HEK293 (cell line): ENCODE data around the gene HIRA.

Source experiments
- CTCF ChIA-PET: fragments of 350-600 bp; formaldehyde crosslinking; extraction: SDS; loops from one replicate; lab custom pipeline; 2021; ENCODE audit warnings: antibody characterized with exemption; lab: Yijun Ruan, JAX
- POLR2A ChIA-PET: fragments of 300-600 bp; formaldehyde crosslinking; extraction: SDS; loops from one replicate; lab custom pipeline; 2020; ENCODE audit warnings: antibody characterized with exemption, inconsistent platforms; lab: Yijun Ruan, JAX
- H3K27ac ChIP-seq: fragments of 200-500 bp; sonication (Bioruptor generic); 2 replicates; pipeline ENCODE4 v1.5.1; 2014; ENCODE audit warnings: low read depth, low read length, control low read depth, inconsistent platforms; ENCODE audit errors: extremely low read depth
- H3K36me3 ChIP-seq, 2 experiments: fragments of 200-500 bp in 1 of 2; sonication (Bioruptor generic) in 1 of 2; 1 replicate in 1 of 2; 2 replicates in 1 of 2; pipeline ENCODE4 v1.5.1; 2014 to 2017; ENCODE audit warnings: inconsistent platforms in 2 of 2, low read length in 2 of 2; ENCODE audit not compliant: control insufficient read depth in 2 of 2, insufficient read depth in 1 of 2
- H3K4me1 ChIP-seq: fragments of 200-500 bp; sonication (Bioruptor generic); 2 replicates; pipeline ENCODE4 v1.5.1; 2014; ENCODE audit warnings: mild to moderate bottlenecking, low read length, inconsistent platforms; ENCODE audit not compliant: control insufficient read depth, insufficient read depth
- H3K4me3 ChIP-seq: 2 replicates; pipeline ENCODE4 v1.5.1; 2011; ENCODE audit warnings: low read depth, mild to moderate bottlenecking, control low read depth, low read length, moderate library complexity
- H3K9me3 ChIP-seq: fragments of 200-500 bp; sonication (Bioruptor generic); 2 replicates; pipeline ENCODE4 v1.5.1; 2014; ENCODE audit warnings: low read depth, low read length, inconsistent platforms; ENCODE audit not compliant: control insufficient read depth, insufficient read depth
- AEBP2 ChIP-seq: fragments of 450-650 bp; formaldehyde crosslinking; IDR thresholded peaks from 2 replicates; pipeline ENCODE4 v1.5.1; 2016; ENCODE audit warnings: missing biosample characterization, missing genetic modification characterization, borderline replicate concordance
- BCL6B ChIP-seq: fragments of 450-650 bp; formaldehyde crosslinking; IDR thresholded peaks from 2 replicates; pipeline ENCODE4 v1.5.1; 2017; ENCODE audit warnings: missing biosample characterization, missing genetic modification characterization
- GLI2 ChIP-seq: fragments of 450-650 bp; formaldehyde crosslinking; IDR thresholded peaks from 2 replicates; pipeline ENCODE4; 2017; ENCODE audit warnings: missing biosample characterization, missing genetic modification characterization, low read depth, borderline replicate concordance
- GLIS1 ChIP-seq: fragments of 450-650 bp; formaldehyde crosslinking; IDR thresholded peaks from 2 replicates; pipeline ENCODE4 v1.5.1; 2016; ENCODE audit warnings: missing biosample characterization, missing genetic modification characterization
- HOXD13 ChIP-seq: sonication (generic); formaldehyde crosslinking; IDR thresholded peaks from 2 replicates; pipeline ENCODE4 v1.8.0; 2022; ENCODE audit warnings: missing genetic modification reagents, borderline replicate concordance
- PRDM1 ChIP-seq: fragments of 450-650 bp; formaldehyde crosslinking; IDR thresholded peaks from 2 replicates; pipeline ENCODE4; 2016; ENCODE audit warnings: missing biosample characterization, missing genetic modification characterization
- SETDB1 ChIP-seq: IDR thresholded peaks from one replicate; pipeline ENCODE4 v1.6.1; 2017; ENCODE audit warnings: mild to moderate bottlenecking, low read length, moderate library complexity, mixed read lengths; ENCODE audit not compliant: insufficient read length
- ZBTB49 ChIP-seq: fragments of 450-650 bp; formaldehyde crosslinking; IDR thresholded peaks from 2 replicates; pipeline ENCODE4 v1.5.1; 2016; ENCODE audit warnings: missing biosample characterization, missing genetic modification characterization, low read depth
- ZBTB8A ChIP-seq: fragments of 450-650 bp; formaldehyde crosslinking; IDR thresholded peaks from 2 replicates; pipeline ENCODE4 v1.5.1; 2016; ENCODE audit warnings: missing biosample characterization, missing genetic modification characterization
- ZNF114 ChIP-seq: fragments of 450-650 bp; formaldehyde crosslinking; IDR thresholded peaks from 2 replicates; pipeline ENCODE4 v1.5.0; 2017; ENCODE audit warnings: missing biosample characterization, missing genetic modification characterization
- ZNF148 ChIP-seq: fragments of 450-650 bp; formaldehyde crosslinking; IDR thresholded peaks from 2 replicates; pipeline ENCODE4 v1.5.0; 2017; ENCODE audit warnings: missing biosample characterization, missing genetic modification characterization, borderline replicate concordance
- ZNF174 ChIP-seq: fragments of 450-650 bp; formaldehyde crosslinking; IDR thresholded peaks from 2 replicates; pipeline ENCODE4 v1.5.0; 2017; ENCODE audit warnings: missing biosample characterization, mild to moderate bottlenecking, missing genetic modification characterization
- ZNF19 ChIP-seq: fragments of 450-650 bp; formaldehyde crosslinking; IDR thresholded peaks from 2 replicates; pipeline ENCODE4; 2016; ENCODE audit warnings: missing biosample characterization, missing genetic modification characterization, low read depth
- ZNF214 ChIP-seq: fragments of 450-650 bp; formaldehyde crosslinking; IDR thresholded peaks from 2 replicates; pipeline ENCODE4 v1.5.1; 2017; ENCODE audit warnings: missing biosample characterization, mild to moderate bottlenecking, missing genetic modification characterization, borderline replicate concordance
- ZNF221 ChIP-seq: fragments of 450-650 bp; formaldehyde crosslinking; IDR thresholded peaks from 2 replicates; pipeline ENCODE4 v1.5.1; 2017; ENCODE audit warnings: missing biosample characterization, missing genetic modification characterization, borderline replicate concordance
- ZNF274 ChIP-seq, 2 experiments: fragments of 200-500 bp in 1 of 2; fragments of 450-650 bp in 1 of 2; sonication (Bioruptor generic) in 1 of 2; formaldehyde crosslinking in 1 of 2; IDR thresholded peaks; 2 replicates each; pipeline versions ENCODE4 v1.5.1 to v1.6.1; 2014 to 2016; ENCODE audit warnings: borderline replicate concordance in 1 of 2, inconsistent platforms in 1 of 2, low read length in 1 of 2, missing biosample characterization in 1 of 2, missing genetic modification characterization in 1 of 2
- ZNF341 ChIP-seq: fragments of 450-650 bp; formaldehyde crosslinking; IDR thresholded peaks from 2 replicates; pipeline ENCODE4; 2016; ENCODE audit warnings: low read depth, missing biosample characterization, missing genetic modification characterization
- ZNF354C ChIP-seq: fragments of 450-650 bp; formaldehyde crosslinking; IDR thresholded peaks from 2 replicates; pipeline ENCODE4 v1.5.1; 2016; ENCODE audit warnings: missing biosample characterization, missing genetic modification characterization, low read depth, borderline replicate concordance
- ZNF48 ChIP-seq: fragments of 450-650 bp; formaldehyde crosslinking; IDR thresholded peaks from 2 replicates; pipeline ENCODE4 v1.5.1; 2016; ENCODE audit warnings: missing biosample characterization, missing genetic modification characterization
- ZNF501 ChIP-seq: fragments of 450-650 bp; formaldehyde crosslinking; IDR thresholded peaks from 2 replicates; pipeline ENCODE4 v1.5.1; 2016; ENCODE audit warnings: missing biosample characterization, missing genetic modification characterization
- ZNF560 ChIP-seq: fragments of 450-650 bp; formaldehyde crosslinking; IDR thresholded peaks from 2 replicates; pipeline ENCODE4 v1.5.1; 2017; ENCODE audit warnings: missing biosample characterization, missing genetic modification characterization, borderline replicate concordance
- ZNF571 ChIP-seq: fragments of 450-650 bp; formaldehyde crosslinking; IDR thresholded peaks from 2 replicates; pipeline ENCODE4 v1.5.0; 2017; ENCODE audit warnings: missing biosample characterization, missing genetic modification characterization
- ZNF585B ChIP-seq: fragments of 450-650 bp; formaldehyde crosslinking; IDR thresholded peaks from 2 replicates; pipeline ENCODE4 v1.5.1; 2016; ENCODE audit warnings: missing biosample characterization, missing genetic modification characterization
- ZNF600 ChIP-seq: fragments of 450-650 bp; formaldehyde crosslinking; IDR thresholded peaks from 2 replicates; pipeline ENCODE4 v1.5.1; 2016; ENCODE audit warnings: missing biosample characterization, missing genetic modification characterization
- ZNF624 ChIP-seq: fragments of 450-650 bp; formaldehyde crosslinking; IDR thresholded peaks from 2 replicates; pipeline ENCODE4 v1.5.1; 2017; ENCODE audit warnings: missing biosample characterization, missing genetic modification characterization
- ZNF692 ChIP-seq: fragments of 450-650 bp; formaldehyde crosslinking; IDR thresholded peaks from 2 replicates; pipeline ENCODE4 v1.5.1; 2016; ENCODE audit warnings: missing biosample characterization, missing genetic modification characterization
- ZNF785 ChIP-seq: fragments of 450-650 bp; formaldehyde crosslinking; IDR thresholded peaks from 2 replicates; pipeline ENCODE4 v1.5.1; 2016; ENCODE audit warnings: missing biosample characterization, missing genetic modification characterization
- ZXDB ChIP-seq: fragments of 450-650 bp; formaldehyde crosslinking; IDR thresholded peaks from 2 replicates; pipeline ENCODE4 v1.5.1; 2016; ENCODE audit warnings: missing biosample characterization, missing genetic modification characterization

Gene HIRA

GRCh38 chr22:19371893-19372292 is 59.6 kb downstream of the HIRA start:
- peaks cover 30 to 89% of the 10 kb centered on the region in 2 experiments for H3K36me3 ChIP-seq
- no peak overlapping the region for H3K4me3 ChIP-seq
- TF ChIP-seq SETDB1 (no peak), ZNF571 (tag by site-specific recombination) (no peak), ZNF785 (no peak), ZNF354C (tag by site-specific recombination) (no peak), ZNF174 (tag by site-specific recombination) (no peak), AEBP2 (tag by site-specific recombination) (no peak), GLI2 (no peak), PRDM1 (tag by site-specific recombination) (no peak), ZNF600 (tag by site-specific recombination) (no peak), GLIS1 (no peak), ZNF48 (tag by site-specific recombination) (no peak), ZNF692 (tag by site-specific recombination) (no peak), ZBTB49 (tag by site-specific recombination) (no peak), ZNF214 (tag by site-specific recombination) (no peak), ZNF624 (tag by site-specific recombination) (no peak), ZNF19 (no peak)
- ChIA-PET POLR2A (interaction anchor here (0.7 kb wide), 1 partner anchor 57 kb away, joined by 6 read pairs; no protein-coding TSS in a partner anchor), CTCF (interaction anchor here (0.5 kb wide), 1 partner anchor 169 kb away, joined by 3 read pairs; no protein-coding TSS in a partner anchor)
- no peaks in the 10 kb centered on the region for H3K4me1 ChIP-seq
- H3K27ac ChIP-seq, result no peak overlapping the region
- H3K9me3 ChIP-seq, result no peaks in the 10 kb centered on the region

GRCh38 chr22:19368876-19369275 is 62.7 kb downstream of the HIRA start:
- POLR2A ChIA-PET, result no interaction called here
- peaks cover 30 to 85% of the 10 kb centered on the region in 2 experiments for H3K36me3 ChIP-seq
- H3K4me1 ChIP-seq, result no peaks in the 10 kb centered on the region
- H3K4me3 ChIP-seq, result no peak overlapping the region
- no peak overlapping the region for H3K27ac ChIP-seq
- H3K9me3 ChIP-seq, result no peaks in the 10 kb centered on the region
- CTCF ChIA-PET, result interaction anchor here (0.6 to 0.7 kb wide), 3 partner anchors 30 to 400 kb away, joined by 3 to 6 read pairs (median 3); no protein-coding TSS in a partner anchor
- no peak for TF ChIP-seq ZBTB8A
- TF ChIP-seq ZNF501 (tag by site-specific recombination), result no peak
- no peak for TF ChIP-seq ZNF114
- TF ChIP-seq HOXD13 (CRISPR knock-in tag), result no peak
- TF ChIP-seq ZNF585B (tag by site-specific recombination), result no peak
- no peak for TF ChIP-seq ZXDB (tag by site-specific recombination)
- TF ChIP-seq ZNF274 (IDR thresholded peaks at IDR 0.05; ENCODE audit: low read length), result no peak
- no peak for TF ChIP-seq ZNF274 (tag by site-specific recombination; IDR thresholded peaks at IDR 0.05; ENCODE audit: borderline replicate concordance)
- no peak for TF ChIP-seq BCL6B (tag by site-specific recombination)
- no peak for TF ChIP-seq ZNF221 (tag by site-specific recombination)
- no peak for TF ChIP-seq ZNF148 (tag by site-specific recombination)
- no peak for TF ChIP-seq ZNF341 (tag by site-specific recombination)
- TF ChIP-seq ZNF560 (tag by site-specific recombination), result no peak
